B cell (primary cell): ENCODE measurements around the gene LAMA3. TPM values are rescaled to one million over a fixed set of nuclear protein-coding genes. Genes with fewer than 3 reads are reported as not detected.

ENCODE experiments used
- ATAC-seq: fragments of 200-7000 bp; cut with Tn5 transposase; one replicate; pipeline ENCODE4 v1.10.0; 2021; ENCODE audit warnings: low read depth, mild to moderate bottlenecking, moderate number of reproducible peaks, moderate library complexity
- CTCF ChIA-PET: fragments of 350-600 bp; sonication (Branson Sonifier 250); formaldehyde crosslinking; loops from one replicate; lab custom pipeline; 2021; ENCODE audit warnings: antibody characterized with exemption, inconsistent platforms; lab: Charles Lee
- POLR2A ChIA-PET: fragments of 350-600 bp; sonication (Branson Sonifier 250); formaldehyde crosslinking; loops from one replicate; lab custom pipeline; 2021; ENCODE audit warnings: antibody characterized with exemption; lab: Charles Lee
- DNase-seq: peaks from one replicate; pipeline ENCODE4 v3.0.0; 2013
- H2AFZ ChIP-seq: 2 replicates; pipeline ENCODE4 v1.6.1; 2012; ENCODE audit warnings: mild to moderate bottlenecking, low read depth, low read length; ENCODE audit not compliant: insufficient read depth, poor library complexity, severe bottlenecking
- H3K27ac ChIP-seq, 2 donors: 1 replicate in 1 of 2; 2 replicates in 1 of 2; pipeline ENCODE4 v1.5.1; 2012 to 2013; ENCODE audit warnings: low read length in 2 of 2, mild to moderate bottlenecking in 2 of 2, moderate library complexity in 1 of 2
- H3K27me3 ChIP-seq, 4 experiments: fragments of 200-600 bp in 1 of 4; sonication (generic) in 1 of 4; replicated peaks in 1 of 4; 1 replicate in 2 of 4; 2 replicates in 2 of 4; pipeline versions ENCODE4 v1.6.1 to v1.7.0; 2013 to 2016; ENCODE audit warnings: low read length in 3 of 4, mild to moderate bottlenecking in 2 of 4, mixed read lengths in 1 of 4, moderate library complexity in 1 of 4; ENCODE audit not compliant: insufficient read depth in 4 of 4, control insufficient read depth in 3 of 4; ENCODE audit errors: control extremely low read depth in 1 of 4
- H3K36me3 ChIP-seq, 2 experiments: replicated peaks in 1 of 2; 1 replicate in 1 of 2; 2 replicates in 1 of 2; pipeline versions ENCODE4 v1.6.1 to v1.7.1; 2013; ENCODE audit warnings: low read length in 1 of 2; ENCODE audit not compliant: insufficient read depth in 2 of 2, control insufficient read depth in 1 of 2; ENCODE audit errors: control extremely low read depth in 1 of 2, extremely low read depth in 1 of 2
- H3K4me1 ChIP-seq, 2 donors: fragments of 200-600 bp in 1 of 2; sonication (generic) in 1 of 2; 1 replicate in 1 of 2; 2 replicates in 1 of 2; pipeline versions ENCODE4 v1.5.1 to v1.6.1; 2013 to 2017; ENCODE audit warnings: low read length in 2 of 2; ENCODE audit not compliant: control insufficient read depth in 2 of 2, insufficient read depth in 2 of 2
- H3K4me2 ChIP-seq: replicated peaks from 2 replicates; pipeline ENCODE3; 2012; ENCODE audit warnings: mild to moderate bottlenecking, low read depth, low read length; ENCODE audit not compliant: poor library complexity, severe bottlenecking
- H3K4me3 ChIP-seq, 5 experiments: fragments of 200-600 bp in 1 of 5; sonication (generic) in 1 of 5; 1 replicate in 3 of 5; 2 replicates in 2 of 5; pipeline versions ENCODE4 v1.5.1 to v1.7.0; 2011 to 2016; ENCODE audit warnings: low read length in 4 of 5, mild to moderate bottlenecking in 4 of 5, low read depth in 2 of 5, control low read depth in 1 of 5, moderate library complexity in 1 of 5; ENCODE audit not compliant: insufficient read depth in 1 of 5; ENCODE audit errors: control extremely low read depth in 1 of 5, extremely low read depth in 1 of 5
- H3K79me2 ChIP-seq: fragments of 200-600 bp; sonication (generic); one replicate; pipeline ENCODE4 v1.6.0; 2016; ENCODE audit warnings: low read length; ENCODE audit not compliant: control insufficient read depth, insufficient read depth
- H3K9ac ChIP-seq: fragments of 200-600 bp; sonication (generic); 2 replicates; pipeline ENCODE4 v1.6.1; 2017; ENCODE audit warnings: mild to moderate bottlenecking, low read length, moderate library complexity
- H3K9me3 ChIP-seq, 3 donors: one replicate each; pipeline versions ENCODE4 v1.6.1 to v1.7.1; 2013; ENCODE audit warnings: low read length in 2 of 3; ENCODE audit not compliant: control insufficient read depth in 2 of 3, insufficient read depth in 1 of 3; ENCODE audit errors: control extremely low read depth in 1 of 3
- H4K20me1 ChIP-seq: 2 replicates; pipeline ENCODE4 v1.6.0; 2012; ENCODE audit warnings: mild to moderate bottlenecking, low read length; ENCODE audit not compliant: insufficient read depth, control insufficient read depth, poor library complexity, severe bottlenecking
- H3K27ac Mint-ChIP-seq: one replicate; pipeline ENCODE4 v1.8.0; 2021; ENCODE audit warnings: mixed read lengths
- H3K27me3 Mint-ChIP-seq: one replicate; pipeline ENCODE4 v1.8.0; 2021; ENCODE audit warnings: mixed read lengths
- H3K4me1 Mint-ChIP-seq: one replicate; pipeline ENCODE4 v1.8.0; 2021; ENCODE audit warnings: mixed read lengths
- H3K4me3 Mint-ChIP-seq: one replicate; pipeline ENCODE4 v1.8.0; 2021; ENCODE audit warnings: mixed read lengths
- H3K9me3 Mint-ChIP-seq: one replicate; pipeline ENCODE4 v1.8.0; 2022; ENCODE audit warnings: mixed read lengths; ENCODE audit not compliant: insufficient read depth
- EZH2 ChIP-seq: IDR thresholded peaks from 2 replicates; pipeline ENCODE4 v1.6.1; 2012; ENCODE audit warnings: borderline replicate concordance, low read depth, mild to moderate bottlenecking, moderate library complexity, low read length; ENCODE audit not compliant: insufficient read depth, poor library complexity, severe bottlenecking
- WGBS: methylation state at CpG from one replicate; pipeline ENCODE4 v1.1.5; 2013; ENCODE audit warnings: missing lambda C conversion rate; ENCODE audit not compliant: insufficient coverage; 5-methylcytosine and 5-hydroxymethylcytosine counted together
- intact Hi-C: fragments of 100-400 bp; cut with micrococcal nuclease; formaldehyde crosslinking; loops from one replicate; pipeline ENCODE4 v1.10.0; 2022
- polyA plus RNA-seq: library from polyadenylated mRNA; depleted of rRNA; stranded (reverse); fragments of >200 nt; gene quantifications from 2 replicates; pipeline ENCODE4 v1.2.3, GENCODE V29; 2012
- total RNA-seq, 2 donors: library from RNA; stranded (reverse); fragments of 120-200 nt in 1 of 2; gene quantifications; 1 replicate in 1 of 2; 2 replicates in 1 of 2; pipeline versions ENCODE4 v1.2.3 to v1.2.4, GENCODE V29; 2013 to 2022
- TF ChIP-seq, protein P1 (sequence below): fragments of 200-600 bp; IDR thresholded peaks from one replicate; pipeline ENCODE4 v1.8.0; 2022; ENCODE audit warnings: antibody characterized with exemption, mild to moderate bottlenecking

Gene LAMA3
- total and polyA plus RNA-seq, 2 donors (not counting 1 experiment from before 2014, with no cell fraction given), result 0.03 to 0.32 TPM

DNA sequence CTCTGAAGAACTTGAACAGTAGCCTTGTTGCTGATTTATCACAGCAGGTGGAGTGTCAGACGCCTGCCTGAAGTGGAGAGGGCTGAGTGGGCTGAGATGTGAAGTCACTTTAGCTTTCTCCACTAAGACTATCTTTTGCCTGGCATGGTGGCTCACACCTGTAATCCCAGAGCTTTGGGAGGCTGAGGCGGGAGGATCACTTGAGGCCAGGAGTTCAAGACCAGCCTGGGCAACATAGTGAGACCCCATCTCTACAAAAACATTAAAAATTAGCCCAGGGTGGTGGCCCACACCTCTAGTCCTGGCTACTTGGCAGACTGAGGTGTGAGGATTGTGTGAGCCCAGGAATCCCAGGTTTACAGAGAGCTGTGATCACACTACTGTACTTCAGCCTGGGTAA is 264.7 kb downstream of the LAMA3 start:
- no peaks in the 10 kb centered on the region for H3K4me1 ChIP-seq
- no peak for DNase-seq
- no peak overlapping the region for H3K9ac ChIP-seq
- Mint-ChIP-seq H3K9me3 (no peaks in the 10 kb centered on the region), H3K27ac (no peak overlapping the region), H3K4me1 (no peaks in the 10 kb centered on the region), H3K27me3 (no peaks in the 10 kb centered on the region), H3K4me3 (no peak overlapping the region)
- no peaks in the 10 kb centered on the region for H3K79me2 ChIP-seq
- no peaks in the 10 kb centered on the region for H3K9me3 ChIP-seq
- H2AFZ ChIP-seq, result no peak overlapping the region
- no peak for TF ChIP-seq EZH2
- TF ChIP-seq, protein P1, sequence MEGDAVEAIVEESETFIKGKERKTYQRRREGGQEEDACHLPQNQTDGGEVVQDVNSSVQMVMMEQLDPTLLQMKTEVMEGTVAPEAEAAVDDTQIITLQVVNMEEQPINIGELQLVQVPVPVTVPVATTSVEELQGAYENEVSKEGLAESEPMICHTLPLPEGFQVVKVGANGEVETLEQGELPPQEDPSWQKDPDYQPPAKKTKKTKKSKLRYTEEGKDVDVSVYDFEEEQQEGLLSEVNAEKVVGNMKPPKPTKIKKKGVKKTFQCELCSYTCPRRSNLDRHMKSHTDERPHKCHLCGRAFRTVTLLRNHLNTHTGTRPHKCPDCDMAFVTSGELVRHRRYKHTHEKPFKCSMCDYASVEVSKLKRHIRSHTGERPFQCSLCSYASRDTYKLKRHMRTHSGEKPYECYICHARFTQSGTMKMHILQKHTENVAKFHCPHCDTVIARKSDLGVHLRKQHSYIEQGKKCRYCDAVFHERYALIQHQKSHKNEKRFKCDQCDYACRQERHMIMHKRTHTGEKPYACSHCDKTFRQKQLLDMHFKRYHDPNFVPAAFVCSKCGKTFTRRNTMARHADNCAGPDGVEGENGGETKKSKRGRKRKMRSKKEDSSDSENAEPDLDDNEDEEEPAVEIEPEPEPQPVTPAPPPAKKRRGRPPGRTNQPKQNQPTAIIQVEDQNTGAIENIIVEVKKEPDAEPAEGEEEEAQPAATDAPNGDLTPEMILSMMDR, result no peak
- no peaks in the 10 kb centered on the region for H4K20me1 ChIP-seq
- intact Hi-C loops, result no loop called here
- no peaks in the 10 kb centered on the region for H3K27me3 ChIP-seq
- ChIA-PET CTCF (interaction anchor here (1.0 kb wide), 1 partner anchor 10 kb away, joined by 3 read pairs; no protein-coding TSS in a partner anchor), POLR2A (no interaction called here)
- no peaks in the 10 kb centered on the region for H3K36me3 ChIP-seq
- H3K4me2 ChIP-seq, result no peak overlapping the region
- WGBS, result 100% methylated on average over 1 of the region's 2 CpGs
- H3K4me3 ChIP-seq, result no peak overlapping the region
- no peak overlapping the region for H3K27ac ChIP-seq
- ATAC-seq, result no peak

DNA sequence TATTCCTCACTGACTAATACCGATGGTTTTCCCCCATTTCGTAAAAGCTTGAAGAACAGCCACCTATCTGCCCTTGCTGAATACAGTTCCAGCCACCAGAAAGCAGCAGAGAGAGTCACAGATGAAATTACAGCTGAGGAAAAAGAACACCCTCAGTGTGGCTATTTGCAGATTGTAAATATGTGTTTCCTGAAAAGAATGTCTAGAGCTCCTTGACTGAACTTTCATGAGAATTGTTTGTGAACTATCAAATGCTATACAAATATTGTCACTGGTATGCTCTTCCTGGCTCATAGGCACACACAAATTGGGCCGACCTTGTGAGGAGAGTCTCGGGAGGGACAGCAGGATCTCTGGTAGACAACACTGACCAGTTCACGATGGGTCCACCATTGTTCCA is 267.2 kb downstream of the LAMA3 start:
- Histone ChIP-seq H4K20me1 (no peaks in the 10 kb centered on the region), H3K4me2 (no peak overlapping the region), H3K4me3 (no peak overlapping the region), H3K4me1 (no peaks in the 10 kb centered on the region), H2AFZ (no peak overlapping the region), H3K36me3 (no peaks in the 10 kb centered on the region), H3K27ac (no peak overlapping the region), H3K9me3 (no peaks in the 10 kb centered on the region), H3K79me2 (no peaks in the 10 kb centered on the region), H3K9ac (no peak overlapping the region), H3K27me3 (no peaks in the 10 kb centered on the region)
- 90% methylated on average over 5 of the region's 5 CpGs for WGBS
- POLR2A ChIA-PET, result no interaction called here
- H3K27ac Mint-ChIP-seq, result no peak overlapping the region
- H3K4me3 Mint-ChIP-seq, result no peak overlapping the region
- no peaks in the 10 kb centered on the region for H3K27me3 Mint-ChIP-seq
- H3K9me3 Mint-ChIP-seq, result no peaks in the 10 kb centered on the region
- CTCF ChIA-PET, result no interaction called here
- no peak for TF ChIP-seq EZH2
- TF ChIP-seq, protein P1, result no peak
- ATAC-seq (no peak), DNase-seq (no peak)
- no peaks in the 10 kb centered on the region for H3K4me1 Mint-ChIP-seq
- intact Hi-C loops, result no loop called here
